ENCODE measurements around the gene SLC16A9. TPM values are rescaled to one million over a fixed set of nuclear protein-coding genes. Genes with fewer than 3 reads are reported as not detected.
"Not testable (repeated sequence)": the region's sequence is repeated elsewhere in the genome, so short reads cannot be mapped to it uniquely, and the experiment has no call there.

Gene SLC16A9
- total RNA-seq, 1 donor from 2014 or later: 11.6 TPM

DNA sequence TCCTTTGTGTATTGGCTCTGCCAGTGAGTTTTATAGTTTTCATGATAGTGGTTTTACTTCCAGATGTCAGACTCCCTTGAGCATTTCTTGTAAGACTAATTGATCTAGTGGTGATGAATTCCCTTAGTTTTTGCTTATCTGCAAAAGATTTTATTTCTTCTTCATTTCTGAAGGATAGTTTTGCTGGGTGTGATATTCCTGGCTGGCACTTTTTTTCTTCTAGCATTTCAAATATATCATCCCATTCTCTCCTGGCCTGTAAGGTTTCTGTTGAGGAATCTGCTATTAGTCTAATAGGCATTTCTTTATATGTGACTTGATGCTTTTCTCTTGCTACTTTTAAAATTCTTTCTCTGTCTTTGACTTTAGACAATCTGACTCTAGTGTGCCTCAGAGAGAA, 64.8 kb downstream of the SLC16A9 start:
- TF ChIP-seq, protein P1, sequence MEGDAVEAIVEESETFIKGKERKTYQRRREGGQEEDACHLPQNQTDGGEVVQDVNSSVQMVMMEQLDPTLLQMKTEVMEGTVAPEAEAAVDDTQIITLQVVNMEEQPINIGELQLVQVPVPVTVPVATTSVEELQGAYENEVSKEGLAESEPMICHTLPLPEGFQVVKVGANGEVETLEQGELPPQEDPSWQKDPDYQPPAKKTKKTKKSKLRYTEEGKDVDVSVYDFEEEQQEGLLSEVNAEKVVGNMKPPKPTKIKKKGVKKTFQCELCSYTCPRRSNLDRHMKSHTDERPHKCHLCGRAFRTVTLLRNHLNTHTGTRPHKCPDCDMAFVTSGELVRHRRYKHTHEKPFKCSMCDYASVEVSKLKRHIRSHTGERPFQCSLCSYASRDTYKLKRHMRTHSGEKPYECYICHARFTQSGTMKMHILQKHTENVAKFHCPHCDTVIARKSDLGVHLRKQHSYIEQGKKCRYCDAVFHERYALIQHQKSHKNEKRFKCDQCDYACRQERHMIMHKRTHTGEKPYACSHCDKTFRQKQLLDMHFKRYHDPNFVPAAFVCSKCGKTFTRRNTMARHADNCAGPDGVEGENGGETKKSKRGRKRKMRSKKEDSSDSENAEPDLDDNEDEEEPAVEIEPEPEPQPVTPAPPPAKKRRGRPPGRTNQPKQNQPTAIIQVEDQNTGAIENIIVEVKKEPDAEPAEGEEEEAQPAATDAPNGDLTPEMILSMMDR (IDR thresholded peaks at IDR 0.05; ENCODE audit: unreplicated experiment): no peak
- Mint-ChIP-seq H3K36me3 (ENCODE audit: insufficient read depth) (peaks cover 2% of the 10 kb centered on the region), H3K27ac (no peak overlapping the region), H3K9me3 (ENCODE audit: low read depth) (peaks cover 18% of the 10 kb centered on the region), H3K27me3 (no peaks in the 10 kb centered on the region), H3K4me3 (ENCODE audit: low read depth) (no peak overlapping the region), H3K4me1 (ENCODE audit: low read depth) (peaks cover 9% of the 10 kb centered on the region)
- no peak for DNase-seq (ENCODE audit: low spot score, unreplicated experiment)

DNA sequence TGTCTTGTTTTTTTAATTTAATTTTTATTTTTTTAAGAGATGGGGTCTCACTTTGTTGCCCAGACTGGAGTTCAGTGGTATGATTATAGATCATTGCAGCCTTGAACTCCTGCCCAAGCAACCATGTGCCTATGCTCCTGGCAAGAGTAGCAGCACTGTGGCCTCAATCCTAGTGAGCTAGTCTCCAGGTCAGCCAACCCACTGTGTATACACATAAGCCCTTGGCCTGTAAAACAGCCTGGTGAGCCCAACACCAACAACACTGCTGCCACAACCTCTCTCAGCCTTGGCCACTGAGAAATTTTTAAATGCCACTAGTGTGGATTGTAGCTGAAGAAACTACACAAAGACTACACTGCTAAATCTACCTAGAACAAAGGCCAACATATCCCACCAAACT, 68.0 kb downstream of the SLC16A9 start:
- H3K27ac Mint-ChIP-seq; H3K27me3 Mint-ChIP-seq; H3K36me3 Mint-ChIP-seq (ENCODE audit: insufficient read depth); H3K4me3 Mint-ChIP-seq (ENCODE audit: low read depth); DNase-seq (ENCODE audit: low spot score, unreplicated experiment); H3K4me1 Mint-ChIP-seq (ENCODE audit: low read depth): not testable (repeated sequence)
- peaks cover 29% of the 10 kb centered on the region for H3K9me3 Mint-ChIP-seq (ENCODE audit: low read depth)

GRCh38 chr10:59635502-59636290, 74.0 kb downstream of the SLC16A9 start:
- no peak for DNase-seq (ENCODE audit: low spot score, unreplicated experiment)
- H3K27me3 Mint-ChIP-seq: peaks cover 6% of the 10 kb centered on the region
- TF ChIP-seq, protein P1 (IDR thresholded peaks at IDR 0.05; ENCODE audit: unreplicated experiment): no peak
- H3K4me3 Mint-ChIP-seq (ENCODE audit: low read depth): no peak overlapping the region
- H3K4me1 Mint-ChIP-seq (ENCODE audit: low read depth): no peaks in the 10 kb centered on the region
- H3K9me3 Mint-ChIP-seq (ENCODE audit: low read depth): peaks cover 10% of the 10 kb centered on the region
- H3K36me3 Mint-ChIP-seq (ENCODE audit: insufficient read depth): no peaks in the 10 kb centered on the region
- H3K27ac Mint-ChIP-seq: no peak overlapping the region

GRCh38 chr10:59634102-59634501, 75.5 kb downstream of the SLC16A9 start:
- no peaks in the 10 kb centered on the region for H3K4me1 Mint-ChIP-seq (ENCODE audit: low read depth)
- peaks cover 10% of the 10 kb centered on the region for H3K9me3 Mint-ChIP-seq (ENCODE audit: low read depth)
- TF ChIP-seq, protein P1 (IDR thresholded peaks at IDR 0.05; ENCODE audit: unreplicated experiment): no peak
- H3K4me3 Mint-ChIP-seq (ENCODE audit: low read depth): no peak overlapping the region
- no peak for DNase-seq (ENCODE audit: low spot score, unreplicated experiment)
- H3K36me3 Mint-ChIP-seq (ENCODE audit: insufficient read depth): no peaks in the 10 kb centered on the region
- H3K27ac Mint-ChIP-seq: no peak overlapping the region
- H3K27me3 Mint-ChIP-seq: peaks cover 6% of the 10 kb centered on the region

DNA sequence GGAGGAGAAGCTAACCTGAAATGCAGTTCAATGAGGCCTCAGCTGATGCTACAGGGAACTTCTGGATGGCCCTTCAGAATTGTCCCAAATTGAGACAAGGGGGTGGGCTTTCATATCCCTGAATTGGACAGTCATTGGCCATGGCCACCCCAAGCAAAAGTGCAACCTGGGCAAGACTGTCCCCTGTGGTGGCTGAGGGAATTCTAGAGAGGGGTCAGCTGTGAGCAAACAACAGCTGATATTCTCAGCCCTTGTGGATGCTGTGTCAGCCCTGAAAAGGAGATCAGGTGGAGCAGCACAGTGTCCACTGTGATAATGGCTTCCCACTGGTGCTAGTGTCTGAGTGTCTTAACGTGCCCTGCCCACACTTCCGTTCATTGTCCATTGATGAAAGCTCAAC, 76.6 kb downstream of the SLC16A9 start:
- peaks cover 6% of the 10 kb centered on the region for H3K27me3 Mint-ChIP-seq
- no peak for DNase-seq (ENCODE audit: low spot score, unreplicated experiment)

More for the DNA sequence above, 76.6 kb downstream of the SLC16A9 start:
- TF ChIP-seq, protein P1 (IDR thresholded peaks at IDR 0.05; ENCODE audit: unreplicated experiment): peak; percentile 23
- H3K4me1 Mint-ChIP-seq (ENCODE audit: low read depth): no peaks in the 10 kb centered on the region
- H3K27ac Mint-ChIP-seq: no peak overlapping the region
- H3K9me3 Mint-ChIP-seq (ENCODE audit: low read depth): peaks cover 7% of the 10 kb centered on the region
- no peaks in the 10 kb centered on the region for H3K36me3 Mint-ChIP-seq (ENCODE audit: insufficient read depth)
- H3K4me3 Mint-ChIP-seq (ENCODE audit: low read depth): no peak overlapping the region

Measured in progenitor cell of endocrine pancreas (in vitro differentiated cells).